HG02798 (cell line): ENCODE measurements around the gene FOXO3.
A peak's percentile ranks its signal among the peaks of the same experiment; 100 is the strongest.

Source experiments
- ATAC-seq: cut with Tn5 transposase; IDR thresholded peaks from one replicate; pipeline ENCODE4 v1.9.1; 2021; ENCODE audit warnings: mild to moderate bottlenecking; ENCODE audit not compliant: unreplicated experiment, poor library complexity

Gene FOXO3

GRCh38 chr6:108574457-108575141, 13.9 kb downstream of the FOXO3 start:
- ATAC-seq, result no peak

- ATAC-seq, result no peak
Measured at GRCh38 chr6:108575905-108576494, 15.3 kb downstream of the FOXO3 start.

DNA sequence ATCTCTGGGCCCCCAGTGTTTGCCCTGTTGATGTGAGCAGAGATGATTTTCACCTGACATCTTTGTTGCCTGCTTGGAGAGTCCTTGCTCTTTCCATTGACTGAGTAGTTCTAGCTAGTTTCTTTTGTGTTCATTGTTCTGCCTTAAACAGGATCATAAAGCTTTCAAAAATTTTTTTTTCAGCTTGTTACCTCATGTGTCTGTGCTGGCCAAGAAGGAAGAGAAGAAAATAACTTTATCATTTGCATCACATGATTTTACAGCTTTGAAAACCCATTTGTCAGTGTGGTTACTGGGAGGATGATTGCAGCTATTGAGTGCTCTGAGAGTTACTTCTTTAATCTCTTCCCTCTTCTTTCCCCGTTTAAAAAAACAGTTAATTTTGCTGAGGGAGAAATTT, 16.0 kb downstream of the FOXO3 start:
- no peak for ATAC-seq

DNA sequence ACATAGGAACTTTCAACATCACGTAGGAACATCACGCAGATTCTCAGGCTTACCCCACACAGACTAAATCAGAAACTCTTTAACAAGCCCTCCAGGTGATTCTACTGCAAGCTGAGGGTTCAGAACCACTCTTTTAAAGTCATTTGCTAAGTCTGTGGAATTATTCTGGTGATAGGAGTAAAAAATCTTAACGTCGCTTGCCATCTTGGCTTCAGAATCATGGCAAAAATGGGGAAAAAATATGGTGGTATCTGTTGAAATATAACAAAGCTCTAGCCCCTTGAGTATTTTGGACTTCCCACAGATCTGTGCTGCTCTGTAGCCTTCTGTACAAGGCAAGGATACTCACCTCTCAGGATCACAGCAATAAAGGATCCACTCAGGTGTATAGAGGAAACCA, 17.4 kb downstream of the FOXO3 start:
- ATAC-seq, result no peak

GRCh38 chr6:108578595-108579327, 18.0 kb downstream of the FOXO3 start:
- no peak for ATAC-seq

- no peak for ATAC-seq
Measured at GRCh38 chr6:108579328-108579721, 18.6 kb downstream of the FOXO3 start.

DNA sequence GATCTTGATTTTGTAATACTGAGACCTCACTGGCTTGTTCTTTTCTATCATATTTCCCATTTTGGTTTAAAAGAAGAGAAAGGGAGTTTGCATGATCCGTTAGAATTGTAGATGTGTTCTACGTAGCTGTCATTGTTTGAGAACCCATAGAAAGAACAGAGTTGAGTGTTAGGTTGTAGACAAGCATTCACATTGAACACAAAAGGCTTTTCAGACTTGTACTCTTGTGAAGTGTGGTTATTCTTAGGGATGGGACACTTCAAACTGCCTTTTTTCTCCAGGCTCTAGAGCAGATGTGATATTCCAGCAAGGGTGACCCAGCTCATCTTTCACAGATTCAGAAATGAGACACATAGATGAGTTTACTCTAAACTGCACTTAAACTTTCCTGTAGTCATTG, 19.9 kb downstream of the FOXO3 start:
- no peak for ATAC-seq

DNA sequence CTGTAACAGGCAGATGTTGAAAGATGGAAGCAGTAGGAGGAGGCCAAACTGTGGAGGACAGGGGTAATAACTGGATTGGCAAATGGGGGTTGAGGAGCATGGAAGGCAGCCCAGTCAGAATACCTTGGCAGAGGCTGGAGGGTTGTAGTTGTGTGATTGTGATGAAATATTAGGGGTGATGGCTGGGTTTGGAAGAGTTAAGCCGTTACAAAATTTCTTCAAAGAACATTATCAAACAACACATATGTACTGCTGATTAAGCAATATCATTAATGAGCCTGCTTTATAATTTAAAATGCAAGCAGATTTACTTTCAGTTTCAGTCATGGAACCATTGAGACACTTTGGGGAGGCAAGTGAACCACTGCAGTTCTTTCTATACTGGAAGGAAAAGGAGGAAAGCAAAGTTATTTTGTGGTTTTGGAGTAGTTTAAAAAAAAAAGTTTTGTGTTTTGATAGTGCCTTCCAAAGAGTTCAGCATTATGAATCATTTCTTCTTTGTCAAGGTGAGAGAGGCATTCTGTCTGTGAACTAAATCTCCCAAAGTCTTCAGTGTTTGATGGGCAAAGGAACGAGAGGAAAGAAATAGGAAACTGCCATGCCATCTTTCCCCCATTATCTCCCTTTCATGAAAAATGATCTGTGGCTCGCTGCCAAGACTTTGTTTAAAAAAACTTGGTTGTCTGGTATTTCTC, 20.7 kb downstream of the FOXO3 start:
- no peak for ATAC-seq

DNA sequence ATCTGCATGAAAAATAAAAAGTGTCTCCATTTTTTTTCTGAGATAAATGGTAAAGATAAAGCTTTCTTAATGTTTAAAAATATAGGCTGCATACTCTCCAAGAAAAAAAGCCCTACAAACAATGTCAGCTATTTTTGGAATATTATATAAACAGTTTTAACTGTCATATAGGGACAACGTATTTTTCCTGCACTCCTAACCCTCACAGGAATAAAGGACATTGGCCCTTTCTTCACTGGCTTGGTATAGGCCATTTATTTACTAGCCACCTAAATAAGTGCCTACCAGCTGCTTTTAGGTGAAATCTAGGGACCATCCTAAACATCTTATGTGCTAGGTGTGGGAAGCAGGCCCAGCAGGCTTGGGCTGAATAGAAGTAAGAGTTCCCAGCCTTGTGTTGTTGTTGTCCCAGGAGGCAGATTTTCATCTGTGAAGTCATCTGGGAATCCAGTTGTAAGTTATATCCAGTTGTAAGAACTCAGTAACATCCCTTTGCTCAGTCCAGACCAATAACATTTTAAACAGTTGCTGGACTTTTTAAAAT, 21.3 kb downstream of the FOXO3 start:
- no peak for ATAC-seq

GRCh38 chr6:108582618-108583017, 21.9 kb downstream of the FOXO3 start:
- ATAC-seq, result no peak

- no peak for ATAC-seq
Measured at GRCh38 chr6:108584323-108584722, 23.6 kb downstream of the FOXO3 start.

- ATAC-seq, result no peak
Measured at GRCh38 chr6:108585359-108585758, 24.6 kb downstream of the FOXO3 start.

- no peak for ATAC-seq
Measured at GRCh38 chr6:108585921-108586536, 25.3 kb downstream of the FOXO3 start.

DNA sequence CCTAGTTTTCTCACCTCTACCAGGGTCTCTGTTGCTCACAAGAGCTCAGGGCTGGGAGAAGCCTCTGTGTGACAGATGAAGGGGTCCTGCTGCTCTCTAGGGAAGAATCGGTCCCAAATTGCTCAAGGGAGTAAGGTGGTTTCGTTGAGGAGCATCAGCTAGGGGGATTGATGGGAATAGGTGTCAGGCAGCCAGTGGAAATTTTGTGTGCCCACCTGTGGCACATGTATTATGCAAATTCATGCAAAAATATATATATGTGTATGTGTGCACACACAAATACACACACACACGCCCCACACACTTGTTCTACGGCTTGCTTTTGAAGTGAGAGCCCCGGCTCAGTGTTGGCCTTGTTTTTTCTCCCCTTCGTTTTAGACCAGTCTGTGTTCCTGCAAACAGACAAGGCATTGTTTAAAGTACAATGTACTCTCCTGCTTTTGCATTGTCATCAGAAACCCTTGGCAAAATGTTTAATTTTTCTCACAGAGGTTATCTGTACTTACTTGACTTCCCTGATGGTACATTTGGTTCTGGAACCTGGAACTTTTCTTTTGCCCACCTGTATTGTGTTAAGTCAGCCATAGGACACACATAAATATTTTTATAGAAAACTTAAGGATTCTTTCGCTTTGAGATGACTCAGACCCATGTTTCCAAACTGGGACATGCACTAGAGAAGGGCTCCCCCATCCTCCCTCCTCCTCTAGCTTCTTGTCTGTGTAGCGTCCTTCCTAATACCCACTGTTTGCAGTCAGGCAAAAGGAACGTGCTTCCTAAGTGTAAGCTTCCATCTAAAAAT, 26.7 kb downstream of the FOXO3 start:
- no peak for ATAC-seq

DNA sequence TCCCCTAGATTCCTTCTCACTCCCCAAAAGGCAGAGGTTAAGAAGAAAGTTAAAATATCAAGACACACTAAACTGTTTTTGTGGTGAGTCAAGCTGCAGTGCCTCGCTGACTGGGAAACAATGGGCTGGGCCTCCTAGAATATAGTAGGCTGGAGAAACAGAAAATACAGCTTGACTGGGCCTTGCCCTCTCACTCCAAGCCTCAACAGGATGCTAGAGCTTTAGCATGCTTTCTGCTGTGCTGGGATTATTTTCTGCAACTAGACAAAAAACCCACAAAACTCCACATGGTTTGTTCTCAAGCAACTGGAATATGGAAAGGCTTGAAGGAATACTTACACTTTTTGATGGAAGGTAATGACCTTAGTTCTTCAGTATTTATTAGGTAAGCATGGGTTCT, 27.9 kb downstream of the FOXO3 start:
- no peak for ATAC-seq

DNA sequence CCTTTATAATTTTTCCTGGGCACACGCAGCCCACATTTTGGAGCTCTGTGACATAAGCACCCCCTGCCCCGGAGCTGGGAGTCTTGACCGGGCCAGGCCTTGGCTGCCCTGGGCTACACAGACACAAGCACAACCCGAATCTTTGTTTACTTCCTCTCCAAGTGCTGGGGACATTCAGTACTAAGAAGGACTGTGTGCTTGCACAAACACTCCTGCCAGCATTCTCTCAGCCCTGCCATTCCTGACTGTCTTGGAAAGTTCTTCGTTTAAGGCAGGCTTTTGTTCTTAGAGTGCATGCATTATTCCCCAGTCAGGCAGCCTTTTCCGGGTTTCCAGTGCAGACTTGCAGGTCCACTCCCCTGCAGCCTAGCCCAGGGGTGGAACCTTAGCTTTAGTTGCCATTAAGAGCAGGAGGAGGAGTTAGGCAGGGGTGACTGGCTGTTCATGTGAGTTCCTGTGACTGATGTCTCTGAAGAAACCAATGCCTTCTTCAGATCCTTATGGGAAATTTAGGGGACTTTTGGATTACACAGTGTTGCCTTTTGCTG, 28.6 kb downstream of the FOXO3 start:
- ATAC-seq, result peak; percentile 37

- no peak for ATAC-seq
Measured at GRCh38 chr6:108591040-108591816, 30.5 kb downstream of the FOXO3 start.
